AG10803 (cell line): ENCODE results near the gene HYAL2.

ENCODE experiments used
- DNase-seq: peaks from one replicate; pipeline ENCODE4 v3.0.0; 2010; ENCODE audit warnings: low read depth
- H3K4me3 ChIP-seq: 2 replicates; pipeline ENCODE4 v1.5.1; 2011; ENCODE audit warnings: mild to moderate bottlenecking, low read length, control low read depth
- CTCF ChIP-seq: conservative IDR thresholded peaks from 2 replicates; pipeline ENCODE4 v1.5.1; 2011; ENCODE audit warnings: mild to moderate bottlenecking, low read length, control low read depth, inconsistent platforms

Gene HYAL2

DNA sequence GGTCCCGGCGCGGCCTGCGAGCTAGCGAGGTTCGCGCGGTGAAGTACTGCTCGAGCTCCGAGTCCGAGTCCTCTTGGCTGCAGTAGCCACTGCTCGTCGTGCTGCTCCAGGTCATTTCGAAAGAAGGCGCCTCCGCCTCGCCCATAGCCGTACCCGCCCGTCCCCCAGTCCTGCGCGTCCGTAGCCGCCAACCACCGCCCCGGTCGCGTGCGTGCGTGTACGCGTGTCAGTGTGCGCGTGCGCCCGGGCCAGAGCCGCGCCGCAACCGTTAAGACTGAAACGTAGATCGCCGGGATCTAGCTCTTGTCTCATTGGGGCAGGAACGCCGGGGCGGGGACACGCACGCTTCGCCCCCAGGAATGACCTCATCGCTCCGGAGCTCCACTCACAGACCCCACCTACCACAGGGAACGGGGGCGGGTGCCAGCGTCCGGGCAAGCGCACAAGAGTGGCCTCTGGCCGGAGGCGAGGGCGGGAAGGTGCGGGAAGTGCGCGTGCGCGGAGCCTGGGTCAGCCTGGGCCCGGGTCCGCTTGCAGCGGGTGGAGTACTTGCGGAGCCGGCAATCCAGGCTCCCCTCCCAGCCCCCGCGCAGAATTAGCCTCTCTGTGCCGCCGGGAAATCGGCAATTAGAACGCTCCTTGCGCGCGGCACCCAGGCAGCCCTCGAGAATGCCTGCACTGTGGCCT lies 14.8 kb upstream of the HYAL2 start:
- H3K4me3 ChIP-seq: peak overlapping the region; percentile 94
- TF ChIP-seq CTCF: no peak
- peak; percentile 99 for DNase-seq

- peak overlapping the region; percentile 94 for H3K4me3 ChIP-seq
- peak; percentile 25 for DNase-seq
- TF ChIP-seq CTCF: no peak; the same call in 1 of the 2 replicates
Observed at GRCh38 chr3:50336452-50337174, 14.1 kb upstream of the HYAL2 start.

DNA sequence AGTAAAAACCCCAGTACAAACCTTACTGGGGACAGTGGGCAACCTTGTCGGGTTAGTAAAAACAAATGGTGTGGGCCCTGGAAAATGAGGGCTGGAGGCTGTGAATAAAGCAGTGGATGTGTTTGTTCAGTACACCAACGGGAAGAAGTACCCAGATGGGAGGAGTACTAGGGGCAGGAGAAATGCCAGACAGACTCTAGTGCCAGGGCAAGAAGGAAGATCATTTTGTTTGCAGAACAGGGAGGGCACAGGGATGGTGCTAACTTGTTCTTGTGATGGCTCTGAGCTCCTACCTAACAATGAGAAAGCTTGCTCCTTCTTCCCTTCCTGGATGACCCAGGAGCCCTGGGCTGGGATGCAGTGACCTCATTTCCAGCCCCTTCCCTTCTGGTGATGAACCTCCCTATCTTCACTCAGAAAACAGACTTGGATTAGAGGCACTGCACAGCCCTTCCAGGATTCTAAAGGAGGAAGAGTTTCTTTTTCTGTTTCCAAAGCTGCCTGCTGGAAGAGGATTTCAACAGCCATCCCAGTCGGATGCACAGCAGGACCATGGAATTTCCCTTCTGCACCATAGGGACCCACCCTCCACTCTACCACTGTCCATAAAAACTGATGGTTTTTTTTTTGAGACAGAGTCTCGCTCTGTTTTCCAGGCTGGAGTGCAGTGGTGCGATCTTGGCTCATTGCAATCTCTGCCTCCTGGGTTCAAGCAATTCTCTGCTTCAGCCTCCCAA lies 12.0 kb upstream of the HYAL2 start:
- TF ChIP-seq CTCF: no peak
- no peak overlapping the region; the same call in 1 of the 2 replicates for H3K4me3 ChIP-seq
- DNase-seq: no peak

DNA sequence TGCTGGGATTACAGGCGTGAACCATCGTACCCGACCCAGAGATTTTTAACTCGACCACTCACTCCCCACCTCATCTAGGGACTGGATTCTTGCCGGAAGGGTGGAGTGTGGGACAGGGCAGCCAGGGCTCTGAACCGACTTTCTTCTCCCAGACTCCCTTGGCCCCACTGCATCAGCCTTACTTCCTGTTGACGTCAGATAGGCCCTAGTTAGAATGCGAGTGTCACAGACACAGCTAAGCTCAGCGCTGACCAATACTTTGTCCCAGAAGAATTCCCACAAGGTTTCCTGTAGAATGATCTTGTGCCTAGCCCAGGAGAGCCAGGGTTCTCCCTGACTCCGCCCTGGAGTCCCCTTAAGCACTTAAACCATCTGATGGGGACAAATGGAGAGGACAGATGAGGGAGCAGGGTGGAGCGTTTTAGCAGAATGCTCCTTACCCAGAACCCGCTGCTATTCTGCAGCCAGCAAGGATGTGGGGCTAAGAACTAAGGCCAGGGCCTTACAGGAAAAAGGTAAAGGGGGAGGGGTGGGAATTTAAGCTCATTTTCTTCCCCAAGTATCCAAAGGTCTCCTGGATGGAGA lies 11.3 kb upstream of the HYAL2 start:
- no peak overlapping the region; the same call in 1 of the 2 replicates for H3K4me3 ChIP-seq

DNA sequence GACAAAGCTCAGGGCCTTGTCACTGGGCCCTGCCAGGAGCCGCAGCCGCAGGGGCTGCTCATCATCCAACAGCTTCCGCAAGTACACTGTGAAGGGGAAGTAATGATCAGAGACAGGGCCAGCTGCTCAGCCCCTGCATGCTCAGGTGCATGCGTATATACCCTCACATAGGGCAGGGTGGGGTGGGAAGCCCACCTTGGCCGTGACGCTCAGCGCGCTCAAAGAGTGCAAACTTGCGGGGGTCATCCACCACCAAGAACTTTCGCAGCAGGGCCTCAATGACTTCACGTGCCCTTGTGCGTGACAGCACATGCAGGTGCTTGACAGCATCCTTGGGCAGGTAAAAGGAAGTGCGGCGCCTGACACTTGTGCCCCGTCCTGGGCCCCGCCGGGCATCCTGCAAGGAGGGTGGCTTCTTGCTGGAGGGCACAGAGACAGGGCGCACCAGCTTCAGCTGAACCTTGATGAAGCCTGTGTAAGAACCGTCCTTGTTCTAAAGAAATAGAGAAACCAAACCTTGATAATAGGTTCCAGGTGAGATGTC lies 8.9 kb upstream of the HYAL2 start:
- TF ChIP-seq CTCF: no peak
- H3K4me3 ChIP-seq: no peak overlapping the region
- DNase-seq: no peak

More for the DNA sequence above, 11.3 kb upstream of the HYAL2 start:
- no peak for TF ChIP-seq CTCF
- peak; percentile 74 for DNase-seq

- no peak for TF ChIP-seq CTCF
- DNase-seq: no peak
Observed at GRCh38 chr3:50330330-50330729, 7.8 kb upstream of the HYAL2 start.

More at GRCh38 chr3:50330330-50330729, 7.8 kb upstream of the HYAL2 start:
- no peak overlapping the region for H3K4me3 ChIP-seq
